ENCODE results near the gene UMAD1.

Gene UMAD1

GRCh38 chr7:7917593-7917992 lies 277.0 kb downstream of the UMAD1 start:
- no peaks in the 10 kb centered on the region for H3K27me3 ChIP-seq (ENCODE audit: control insufficient read depth, insufficient read depth, low read length)
- H3K27ac ChIP-seq (ENCODE audit: low read length), result no peak overlapping the region
- no peaks in the 10 kb centered on the region for H3K9me3 ChIP-seq (ENCODE audit: control insufficient read depth, insufficient read depth, low read length)
- DNase-seq (ENCODE audit: low read depth, low spot score), result no peak
- no peak overlapping the region for H3K4me3 ChIP-seq (ENCODE audit: low read length)
- H3K36me3 ChIP-seq (ENCODE audit: control insufficient read depth, insufficient read depth, low read length), result no peaks in the 10 kb centered on the region
- no CpG with 5 or more reads among the region's 1 CpG for WGBS (ENCODE audit: insufficient coverage, insufficient read length)
- H3K4me1 ChIP-seq (ENCODE audit: control insufficient read depth, insufficient read depth, low read length), result peaks cover 2% of the 10 kb centered on the region; the same call in 1 of the 2 replicates

- DNase-seq (ENCODE audit: low read depth, low spot score), result no peak
- Histone ChIP-seq H3K9me3 (ENCODE audit: control insufficient read depth, insufficient read depth, low read length) (no peaks in the 10 kb centered on the region), H3K4me1 (ENCODE audit: control insufficient read depth, insufficient read depth, low read length) (peaks cover 3% of the 10 kb centered on the region; the same call in 1 of the 2 replicates), H3K27ac (ENCODE audit: low read length) (no peak overlapping the region), H3K27me3 (ENCODE audit: control insufficient read depth, insufficient read depth, low read length) (no peaks in the 10 kb centered on the region), H3K4me3 (ENCODE audit: low read length) (no peak overlapping the region), H3K36me3 (ENCODE audit: control insufficient read depth, insufficient read depth, low read length) (no peaks in the 10 kb centered on the region)
Measured at GRCh38 chr7:7918736-7919448, 278.3 kb downstream of the UMAD1 start.

DNA sequence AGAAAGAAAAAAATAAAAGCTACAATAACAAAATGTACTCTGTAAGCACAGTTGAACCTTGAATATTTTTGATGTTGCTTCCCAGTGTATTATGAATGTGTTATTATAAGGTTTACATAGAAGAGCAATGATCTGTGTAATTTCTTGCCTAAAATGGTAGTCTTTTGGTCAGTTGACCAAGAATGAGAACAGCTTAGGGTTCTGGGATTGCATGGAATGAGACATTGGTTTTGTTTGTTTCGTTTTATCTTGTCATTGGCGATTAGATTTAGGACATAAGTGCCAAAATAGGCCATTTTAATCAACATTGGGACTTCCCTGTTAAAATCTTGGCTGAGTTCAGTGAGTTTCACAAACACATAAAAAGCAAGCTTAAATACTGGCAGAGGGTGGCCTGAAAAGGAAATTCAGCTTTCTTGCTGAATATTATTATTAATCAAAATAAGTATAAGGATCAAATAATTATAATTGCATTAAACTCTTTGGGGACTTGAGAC lies 278.9 kb downstream of the UMAD1 start:
- H3K4me3 ChIP-seq (ENCODE audit: low read length), result no peak overlapping the region
- no peaks in the 10 kb centered on the region for H3K36me3 ChIP-seq (ENCODE audit: control insufficient read depth, insufficient read depth, low read length)
- WGBS (ENCODE audit: insufficient coverage, insufficient read length), result no CpG with 5 or more reads among the region's 2 CpGs
- no peak for DNase-seq (ENCODE audit: low read depth, low spot score)
- H3K4me1 ChIP-seq (ENCODE audit: control insufficient read depth, insufficient read depth, low read length), result peaks cover 3% of the 10 kb centered on the region; the same call in 1 of the 2 replicates
- H3K9me3 ChIP-seq (ENCODE audit: control insufficient read depth, insufficient read depth, low read length), result no peaks in the 10 kb centered on the region
- no peak overlapping the region for H3K27ac ChIP-seq (ENCODE audit: low read length)
- H3K27me3 ChIP-seq (ENCODE audit: control insufficient read depth, insufficient read depth, low read length), result no peaks in the 10 kb centered on the region

GRCh38 chr7:7920056-7920455 lies 279.5 kb downstream of the UMAD1 start:
- no peaks in the 10 kb centered on the region for H3K27me3 ChIP-seq (ENCODE audit: control insufficient read depth, insufficient read depth, low read length)
- DNase-seq (ENCODE audit: low read depth, low spot score), result no peak
- H3K4me3 ChIP-seq (ENCODE audit: low read length), result no peak overlapping the region
- peaks cover 3% of the 10 kb centered on the region; the same call in 1 of the 2 replicates for H3K4me1 ChIP-seq (ENCODE audit: control insufficient read depth, insufficient read depth, low read length)
- H3K9me3 ChIP-seq (ENCODE audit: control insufficient read depth, insufficient read depth, low read length), result no peaks in the 10 kb centered on the region
- no CpG with 5 or more reads among the region's 2 CpGs for WGBS (ENCODE audit: insufficient coverage, insufficient read length)
- no peaks in the 10 kb centered on the region for H3K36me3 ChIP-seq (ENCODE audit: control insufficient read depth, insufficient read depth, low read length)
- no peak overlapping the region for H3K27ac ChIP-seq (ENCODE audit: low read length)

GRCh38 chr7:7920481-7920880 lies 279.9 kb downstream of the UMAD1 start:
- DNase-seq (ENCODE audit: low read depth, low spot score), result no peak
- H3K4me1 ChIP-seq (ENCODE audit: control insufficient read depth, insufficient read depth, low read length), result peaks cover 3% of the 10 kb centered on the region; the same call in 1 of the 2 replicates
- no peak overlapping the region for H3K4me3 ChIP-seq (ENCODE audit: low read length)
- no CpG with 5 or more reads among the region's 3 CpGs for WGBS (ENCODE audit: insufficient coverage, insufficient read length)
- H3K27ac ChIP-seq (ENCODE audit: low read length), result no peak overlapping the region
- H3K9me3 ChIP-seq (ENCODE audit: control insufficient read depth, insufficient read depth, low read length), result no peaks in the 10 kb centered on the region
- H3K36me3 ChIP-seq (ENCODE audit: control insufficient read depth, insufficient read depth, low read length), result no peaks in the 10 kb centered on the region
- no peaks in the 10 kb centered on the region for H3K27me3 ChIP-seq (ENCODE audit: control insufficient read depth, insufficient read depth, low read length)

- Histone ChIP-seq H3K4me3 (ENCODE audit: low read length) (no peak overlapping the region), H3K36me3 (ENCODE audit: control insufficient read depth, insufficient read depth, low read length) (no peaks in the 10 kb centered on the region), H3K27ac (ENCODE audit: low read length) (no peak overlapping the region), H3K9me3 (ENCODE audit: control insufficient read depth, insufficient read depth, low read length) (no peaks in the 10 kb centered on the region), H3K4me1 (ENCODE audit: control insufficient read depth, insufficient read depth, low read length) (peaks cover 3% of the 10 kb centered on the region; the same call in 1 of the 2 replicates), H3K27me3 (ENCODE audit: control insufficient read depth, insufficient read depth, low read length) (no peaks in the 10 kb centered on the region)
- no peak for DNase-seq (ENCODE audit: low read depth, low spot score)
Measured at GRCh38 chr7:7921830-7922229, 281.3 kb downstream of the UMAD1 start.

DNA sequence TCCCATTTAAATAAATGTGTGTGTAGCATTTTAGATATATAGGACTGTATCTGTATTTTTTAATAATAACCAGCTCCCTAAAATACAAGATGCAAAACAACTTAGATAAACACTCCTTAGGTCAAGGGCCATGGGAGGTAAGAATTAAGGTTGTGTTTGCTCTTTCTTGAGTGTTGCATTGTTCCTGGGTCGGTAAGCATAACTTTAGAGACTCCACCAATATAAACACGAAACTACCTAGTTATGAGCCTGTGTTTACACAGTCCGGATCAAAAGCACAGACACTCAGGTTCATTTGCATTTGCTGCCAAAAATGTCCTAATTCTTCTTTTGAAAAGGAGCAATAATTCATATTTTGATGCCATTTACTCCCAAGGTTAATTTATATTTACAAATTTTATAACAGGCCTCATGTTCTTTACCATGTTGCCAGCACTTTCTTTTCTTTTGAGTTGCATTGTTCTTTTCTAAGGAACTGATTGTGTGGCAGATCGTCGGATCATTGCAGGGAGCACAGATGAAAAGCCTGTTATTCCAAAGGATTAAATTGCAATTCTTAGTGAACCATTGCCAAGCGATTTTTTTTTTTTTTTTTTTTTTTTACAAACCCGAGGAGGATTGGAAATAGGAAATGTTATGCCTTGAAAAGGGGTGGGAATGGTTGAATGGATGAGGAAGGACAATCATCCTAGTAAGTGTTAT lies 282.3 kb downstream of the UMAD1 start:
- no peaks in the 10 kb centered on the region for H3K27me3 ChIP-seq (ENCODE audit: control insufficient read depth, insufficient read depth, low read length)
- no peak overlapping the region for H3K4me3 ChIP-seq (ENCODE audit: low read length)
- H3K9me3 ChIP-seq (ENCODE audit: control insufficient read depth, insufficient read depth, low read length), result no peaks in the 10 kb centered on the region
- peaks cover 3% of the 10 kb centered on the region; the same call in 1 of the 2 replicates for H3K4me1 ChIP-seq (ENCODE audit: control insufficient read depth, insufficient read depth, low read length)
- WGBS (ENCODE audit: insufficient coverage, insufficient read length), result no CpG with 5 or more reads among the region's 7 CpGs
- DNase-seq (ENCODE audit: low read depth, low spot score), result no peak
- H3K36me3 ChIP-seq (ENCODE audit: control insufficient read depth, insufficient read depth, low read length), result no peaks in the 10 kb centered on the region
- H3K27ac ChIP-seq (ENCODE audit: low read length), result no peak overlapping the region

DNA sequence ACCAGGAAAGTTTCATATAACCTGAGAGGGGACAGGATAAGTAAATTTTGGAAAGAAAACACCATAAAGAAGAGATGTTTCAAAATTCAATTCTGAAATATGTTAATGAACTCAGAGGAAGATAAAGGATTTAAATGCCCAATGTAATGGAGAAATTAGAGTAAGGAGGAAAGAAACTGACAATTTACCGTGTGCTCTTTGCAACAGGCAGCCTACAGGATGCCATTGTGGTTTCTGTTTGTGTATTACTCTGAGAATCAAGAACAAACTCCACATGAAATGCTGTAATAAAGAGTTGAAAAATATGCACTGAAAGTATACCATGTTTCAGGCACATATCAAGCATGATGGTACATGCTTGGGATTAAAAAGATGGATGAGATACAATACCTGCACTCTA lies 283.3 kb downstream of the UMAD1 start:
- no peak overlapping the region for H3K4me3 ChIP-seq (ENCODE audit: low read length)
- no peaks in the 10 kb centered on the region for H3K27me3 ChIP-seq (ENCODE audit: control insufficient read depth, insufficient read depth, low read length)
- H3K4me1 ChIP-seq (ENCODE audit: control insufficient read depth, insufficient read depth, low read length), result peaks cover 3% of the 10 kb centered on the region; the same call in 1 of the 2 replicates
- no CpG with 5 or more reads among the region's 1 CpG for WGBS (ENCODE audit: insufficient coverage, insufficient read length)
- H3K36me3 ChIP-seq (ENCODE audit: control insufficient read depth, insufficient read depth, low read length), result no peaks in the 10 kb centered on the region
- no peak for DNase-seq (ENCODE audit: low read depth, low spot score)
- H3K27ac ChIP-seq (ENCODE audit: low read length), result no peak overlapping the region
- H3K9me3 ChIP-seq (ENCODE audit: control insufficient read depth, insufficient read depth, low read length), result no peaks in the 10 kb centered on the region

GRCh38 chr7:7924303-7924702 lies 283.8 kb downstream of the UMAD1 start:
- Histone ChIP-seq H3K36me3 (ENCODE audit: control insufficient read depth, insufficient read depth, low read length) (no peaks in the 10 kb centered on the region), H3K4me1 (ENCODE audit: control insufficient read depth, insufficient read depth, low read length) (peaks cover 3% of the 10 kb centered on the region; the same call in 1 of the 2 replicates), H3K9me3 (ENCODE audit: control insufficient read depth, insufficient read depth, low read length) (no peaks in the 10 kb centered on the region), H3K4me3 (ENCODE audit: low read length) (no peak overlapping the region), H3K27ac (ENCODE audit: low read length) (no peak overlapping the region), H3K27me3 (ENCODE audit: control insufficient read depth, insufficient read depth, low read length) (no peaks in the 10 kb centered on the region)
- no peak for DNase-seq (ENCODE audit: low read depth, low spot score)
